Activated CD4-positive, alpha-beta T cell treated with anti-CD3 and anti-CD28 coated beads, Interleukin-2, Interleukin-6, amounts not matched to agents 100 ng/mL and 50 ng/mL, durations not matched to agents 16 hours and 8 hours (primary cell): ENCODE data around the gene GARIN5B.
A peak's percentile ranks its signal among the peaks of the same experiment; 100 is the strongest.
"Not testable (repeated sequence)": the region's sequence is repeated elsewhere in the genome, so short reads cannot be mapped to it uniquely, and the experiment has no call there.

Experiments
- DNase-seq: peaks from one replicate; pipeline ENCODE4 v3.0.0-alpha.2; 2020

GARIN5B gene

DNA sequence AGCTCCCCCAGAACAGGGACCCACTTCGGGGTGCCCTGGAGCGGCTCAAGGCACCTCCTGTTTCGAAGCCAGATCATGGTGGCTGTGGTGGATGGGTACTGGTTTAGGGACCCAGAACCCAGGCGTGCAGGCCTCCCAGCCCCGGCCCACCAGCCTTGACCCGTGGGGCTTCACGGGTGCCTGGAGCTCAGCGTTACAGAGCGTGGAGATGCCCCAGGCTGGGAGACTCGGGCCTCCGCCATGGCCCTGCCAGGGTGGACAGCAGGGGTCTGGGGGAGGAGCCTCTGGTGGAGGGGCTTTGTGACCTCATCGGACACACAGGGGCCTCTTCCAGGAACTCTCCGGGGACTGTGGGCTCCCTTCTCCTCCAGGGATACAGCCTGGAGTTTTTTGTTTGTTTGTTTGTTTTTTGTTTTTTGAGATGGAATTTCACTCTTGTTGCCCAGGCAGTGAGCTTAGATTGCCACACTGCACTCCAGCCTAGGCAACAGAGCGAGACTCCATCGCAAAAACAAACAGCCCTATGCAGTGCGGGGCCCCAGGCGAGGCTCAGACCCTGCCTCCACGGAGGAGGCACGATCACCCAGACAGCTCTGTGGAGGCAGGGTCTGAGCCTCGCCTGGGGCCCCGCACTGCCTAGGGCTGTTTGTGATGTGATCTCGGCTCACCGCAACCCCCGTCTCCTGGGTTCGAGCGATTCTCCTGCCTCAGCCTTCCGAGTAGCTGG is at the start of gene GARIN5B:
Gene GARIN5B, minus strand, starts transcription at position 271 of the 727 bp plus-strand sequence. Its CDS starts 194 bp downstream, at position 77.
- DNase-seq, result no peak

DNA sequence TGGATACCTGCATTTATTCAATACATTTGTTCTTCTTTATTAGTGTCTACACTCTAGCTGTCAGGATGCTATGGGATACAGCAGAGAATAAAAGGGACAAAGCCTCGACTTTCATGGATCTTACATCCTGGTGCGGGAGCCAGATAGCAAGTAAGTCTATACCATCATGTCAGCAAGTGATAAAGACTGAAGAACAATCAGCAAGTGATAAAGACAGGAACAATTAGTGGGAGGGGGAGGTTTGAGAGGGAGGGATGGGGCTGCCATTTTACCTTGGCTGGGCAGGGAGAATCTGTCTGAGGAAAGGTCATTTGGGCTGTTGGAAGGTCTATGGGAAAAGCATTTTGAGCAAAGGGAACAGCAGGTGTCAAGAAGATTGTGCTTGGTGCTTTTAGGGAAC is 47.1 kb upstream of the GARIN5B start:
- DNase-seq, result no peak

GRCh38 chr19:55409179-55409578 is 46.1 kb upstream of the GARIN5B start:
- not testable (repeated sequence) for DNase-seq

GRCh38 chr19:55408533-55408872 is 45.4 kb upstream of the GARIN5B start:
- no peak for DNase-seq

DNA sequence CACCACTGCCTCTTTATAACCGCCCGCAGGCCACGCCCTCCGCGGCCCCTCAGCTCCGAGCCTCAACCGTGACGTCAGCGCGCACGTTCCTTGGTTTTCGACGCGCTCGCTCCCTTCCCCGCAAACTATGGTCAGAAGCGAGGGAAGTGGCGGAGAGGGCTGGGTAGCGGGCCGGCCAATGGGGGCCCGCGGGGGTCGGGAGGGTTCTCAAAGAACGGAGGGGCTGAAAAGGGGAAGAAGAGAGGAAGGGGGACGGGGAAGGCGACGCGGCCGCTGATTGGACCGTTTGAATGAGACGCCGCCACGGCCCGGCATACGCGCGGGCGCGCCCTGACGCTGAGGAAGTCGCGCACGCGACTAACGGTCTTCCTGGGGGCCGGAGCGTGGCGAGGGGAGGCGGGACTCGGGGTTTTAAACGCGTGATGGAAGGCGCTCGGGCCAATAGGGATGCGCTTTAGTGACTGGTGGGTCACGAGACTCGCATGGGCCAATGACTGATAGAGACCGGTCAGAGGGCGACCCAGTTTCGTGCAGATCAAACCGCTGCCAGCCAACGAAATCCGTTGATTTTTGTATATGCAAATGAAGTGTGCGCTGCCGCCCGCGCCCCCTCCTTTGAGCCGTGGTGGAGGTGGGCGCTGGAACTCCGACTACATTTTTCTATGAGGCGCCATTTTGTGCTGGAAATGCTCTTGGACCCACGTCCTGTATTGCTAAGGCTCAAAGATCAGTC is 44.9 kb upstream of the GARIN5B start:
- DNase-seq, result peak; percentile 98

DNA sequence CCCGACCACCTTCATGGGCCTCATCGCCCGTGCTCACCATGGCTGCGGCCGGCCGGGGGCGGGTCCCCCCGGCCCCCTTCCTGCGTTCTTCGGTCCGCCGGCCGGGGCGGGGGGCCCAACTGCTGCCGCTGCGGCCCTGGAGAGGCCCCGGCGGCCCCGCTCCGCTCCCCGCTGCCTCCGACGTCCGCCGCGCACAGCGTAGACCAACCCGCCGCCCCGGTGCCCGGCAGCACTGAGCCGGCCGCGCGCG is 44.4 kb upstream of the GARIN5B start, which contains the start of gene UBE2S:
Gene UBE2S, minus strand, starts transcription at position 239 of the 250 bp plus-strand sequence. Its CDS starts 199 bp downstream, at position 40.
- not testable (repeated sequence) for DNase-seq

DNA sequence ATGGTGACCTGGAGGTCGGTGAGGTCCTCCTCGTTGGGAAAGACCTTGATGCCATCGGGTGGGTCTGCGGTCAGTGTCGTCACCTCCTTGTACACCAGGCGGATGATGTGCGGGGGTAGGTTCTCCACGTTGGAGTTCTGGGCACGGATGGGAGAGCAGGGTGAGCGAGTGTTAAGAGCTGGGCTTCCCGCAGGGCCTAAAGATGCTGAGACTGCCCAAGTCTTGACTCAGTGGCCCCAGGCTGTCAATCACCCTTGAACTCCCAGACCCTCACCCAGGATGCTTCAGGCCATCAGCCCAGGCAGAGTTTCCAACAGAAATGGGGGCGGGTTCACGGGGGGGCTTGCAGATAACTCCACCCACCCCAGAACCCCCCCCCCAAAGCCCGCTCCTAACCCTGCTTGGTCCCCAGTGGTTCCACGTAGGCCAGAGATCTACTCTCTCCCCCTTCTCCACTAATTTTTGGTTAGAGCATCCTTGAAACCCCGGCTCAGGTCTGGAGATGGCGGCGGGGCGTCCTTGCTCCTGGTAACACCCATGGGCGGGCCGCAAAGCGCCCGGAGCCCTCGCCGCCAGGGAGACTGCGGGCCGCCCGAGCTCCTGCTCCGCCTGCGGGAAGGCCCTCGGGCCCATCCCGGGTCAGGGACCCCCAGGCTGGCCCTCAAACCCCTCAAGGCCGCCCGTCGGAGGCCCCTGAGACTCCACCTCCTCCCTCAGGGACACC is 43.9 kb upstream of the GARIN5B start:
- no peak for DNase-seq

DNA sequence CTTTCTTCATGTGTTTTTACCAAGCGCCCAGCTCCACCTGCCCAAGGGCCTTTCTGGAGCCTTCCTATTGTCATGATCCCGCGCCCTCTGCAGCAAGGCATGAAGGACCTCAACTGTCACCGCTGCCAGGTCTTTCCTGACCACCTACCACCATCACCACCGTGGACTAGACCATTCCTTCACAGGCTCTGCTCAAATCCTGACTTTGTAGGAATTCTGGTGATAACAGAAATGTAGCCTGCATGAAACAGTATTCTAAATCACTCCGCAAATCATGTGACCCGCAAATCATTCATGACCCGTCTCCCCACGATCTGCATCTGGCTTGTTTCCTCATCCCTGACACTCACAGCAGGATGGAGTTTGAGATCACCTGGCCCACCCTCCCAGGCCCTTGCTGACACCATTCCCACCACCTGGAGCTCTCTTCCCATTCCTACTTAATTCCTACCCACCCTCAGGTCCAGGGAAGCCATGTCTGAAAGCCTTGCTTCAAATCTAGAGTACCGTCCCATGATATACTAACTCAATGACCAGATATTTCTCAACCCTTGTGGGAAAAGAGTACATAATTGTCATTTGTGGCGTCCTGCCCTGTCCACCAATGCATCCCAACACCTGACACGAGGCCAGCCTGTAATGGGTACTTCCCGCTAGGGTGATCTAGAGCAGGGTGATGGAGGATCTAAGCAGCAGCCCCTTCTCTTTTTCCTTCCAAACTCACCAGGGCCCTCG is 43.2 kb upstream of the GARIN5B start:
- no peak for DNase-seq

DNA sequence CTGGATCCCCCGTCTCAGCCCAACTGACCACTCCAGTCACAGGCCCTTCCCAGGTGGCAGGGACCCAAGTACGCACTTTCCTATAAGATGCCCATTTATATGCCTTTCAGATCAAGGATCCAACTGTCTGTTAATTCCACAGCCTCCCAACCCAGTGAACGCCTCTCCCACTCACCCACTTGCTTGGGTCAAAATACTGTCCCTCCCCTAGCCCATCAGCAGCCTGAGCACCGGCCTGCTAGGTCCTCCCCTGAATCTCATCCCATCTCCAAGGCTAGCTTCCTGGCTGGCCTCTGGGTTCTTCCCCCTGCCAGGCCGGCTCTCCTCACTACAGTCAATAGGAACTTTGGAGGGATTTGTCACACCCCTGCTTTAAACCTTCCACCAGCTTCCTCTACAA is 42.6 kb upstream of the GARIN5B start:
- no peak for DNase-seq

- no peak for DNase-seq
Observed at GRCh38 chr19:55402509-55402908, 39.4 kb upstream of the GARIN5B start.

- DNase-seq, result not testable (repeated sequence)
Observed at GRCh38 chr19:55401390-55401789, 38.3 kb upstream of the GARIN5B start.

- DNase-seq, result no peak
Observed at GRCh38 chr19:55400281-55401087, 37.4 kb upstream of the GARIN5B start.

DNA sequence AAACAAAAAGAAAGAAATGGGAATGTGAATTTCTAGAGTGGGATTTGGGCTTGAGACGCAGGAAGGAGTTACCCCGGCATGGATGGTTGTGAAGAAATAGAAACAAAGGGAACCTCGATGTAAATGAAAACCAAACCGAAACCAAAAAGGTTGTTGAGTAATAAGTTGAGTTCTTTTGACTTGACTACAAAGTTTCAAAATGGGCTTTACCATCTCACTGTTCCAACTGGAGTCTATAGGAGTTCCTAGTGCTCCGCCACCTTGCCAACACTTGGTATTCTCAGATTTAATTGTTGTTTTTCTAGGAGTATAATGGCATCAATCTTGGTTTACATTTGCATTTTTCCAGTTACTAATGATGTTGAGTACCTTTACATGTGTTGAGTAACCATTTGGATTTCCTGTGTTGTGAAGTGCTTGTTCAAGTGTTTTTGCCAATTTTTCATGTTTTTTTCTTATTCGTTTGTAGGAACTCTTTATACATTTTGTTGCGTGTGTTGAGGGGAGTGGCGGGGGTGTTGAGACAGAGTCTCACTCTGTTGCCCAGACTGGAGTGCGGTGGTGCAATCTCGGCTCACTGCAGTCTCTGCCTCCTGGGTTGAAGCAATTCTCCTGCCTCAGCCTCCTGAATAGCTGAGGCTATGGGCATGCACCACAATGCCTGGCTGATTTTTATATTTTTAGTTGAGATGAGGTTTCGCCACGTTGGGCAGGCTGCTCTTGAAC is 35.3 kb upstream of the GARIN5B start:
- DNase-seq, result peak; percentile 66

- no peak for DNase-seq
Observed at GRCh38 chr19:55392820-55393761, 30.0 kb upstream of the GARIN5B start.

DNA sequence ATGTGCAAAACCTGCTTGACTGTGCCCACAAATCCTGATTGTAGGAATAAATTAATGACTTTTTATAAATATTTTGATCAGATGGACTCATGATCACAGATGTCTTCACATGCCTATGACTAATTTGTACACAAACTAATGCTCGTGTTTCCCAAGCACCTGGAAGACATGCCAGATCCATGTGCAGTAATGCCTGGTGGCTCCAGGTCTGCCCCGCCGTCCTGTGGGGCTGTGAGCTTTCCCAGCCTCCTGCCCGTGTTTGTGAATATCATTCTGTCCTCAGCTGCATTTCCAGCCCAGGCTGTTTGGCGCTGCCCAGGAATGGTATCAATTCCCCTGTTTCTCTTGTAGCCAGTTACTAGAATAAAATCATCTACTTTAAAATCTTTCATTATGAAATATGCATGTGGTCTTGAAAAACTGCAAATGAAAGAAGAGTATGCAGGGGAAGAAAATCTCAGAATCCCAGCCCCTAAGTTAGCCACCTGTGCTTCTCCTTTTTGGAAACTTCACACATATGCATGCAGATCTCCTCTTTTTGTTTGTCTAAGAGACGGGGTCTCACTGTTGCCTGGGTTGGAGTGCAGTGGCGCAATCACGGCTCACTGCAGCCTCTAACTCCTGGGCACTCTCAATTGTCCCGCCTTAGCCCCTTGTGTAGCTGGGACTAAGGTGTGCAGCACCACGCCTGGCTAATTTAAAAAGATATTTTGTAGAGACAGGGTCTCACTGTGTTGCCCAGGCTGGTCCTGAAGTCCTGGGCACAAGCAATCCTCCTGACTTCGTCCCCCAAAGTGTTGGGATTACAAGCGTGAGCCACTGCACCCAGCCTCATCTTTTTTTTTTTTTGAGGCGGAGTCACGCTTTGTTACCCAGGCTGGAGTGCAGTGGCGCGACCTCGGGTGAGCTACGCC is 28.9 kb upstream of the GARIN5B start:
- DNase-seq, result no peak

GRCh38 chr19:55391191-55391670 is 28.2 kb upstream of the GARIN5B start:
- no peak for DNase-seq

DNA sequence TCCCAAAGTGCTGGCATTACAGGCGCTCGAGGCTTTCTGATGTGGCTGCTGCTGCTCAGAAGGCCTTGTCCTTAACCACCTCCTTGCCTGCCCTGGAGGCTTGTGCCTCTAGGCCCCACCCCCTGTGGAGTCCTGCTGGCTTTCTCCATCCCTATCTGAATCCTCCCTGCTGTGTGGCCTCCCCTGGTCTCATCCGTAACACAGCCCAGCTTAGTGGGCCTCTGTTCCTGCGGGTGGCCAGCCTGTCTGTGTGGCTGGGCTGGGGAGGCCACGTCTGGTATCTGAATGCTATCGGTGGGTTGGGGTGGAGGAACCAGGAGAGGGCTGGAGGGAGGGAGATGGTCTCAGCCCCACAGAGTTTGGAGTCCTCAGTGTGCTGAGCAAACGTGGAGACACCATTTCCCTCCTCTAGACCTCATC is 27.4 kb upstream of the GARIN5B start:
- DNase-seq, result no peak

GRCh38 chr19:55389386-55390317 is 26.6 kb upstream of the GARIN5B start:
- no peak for DNase-seq
